ENCODE data around the gene FLNA. TPM values are rescaled to one million over a fixed set of nuclear protein-coding genes. Genes with fewer than 3 reads are reported as not detected.

FLNA gene
- total and polyA plus RNA-seq, 10 of the 15 experiments (the other 5 are each of a cell fraction or from before 2014, with no cell fraction given): 5.1 to 643 (median 171) TPM

GRCh38 chrX:154368630-154369448 is 5.6 kb downstream of the FLNA start (continued):
- TF ChIP-seq ZNF592 (IDR thresholded peaks at IDR 0.05) (no peak), SMAD5 (IDR thresholded peaks at IDR 0.05; ENCODE audit: low read depth) (no peak), IKZF1 (conservative IDR thresholded peaks at IDR 0.05) (peak; percentile 66; the same call in 1 of the 2 replicates), MEF2B (IDR thresholded peaks at IDR 0.05; ENCODE audit: partially characterized antibody, poor library complexity, severe bottlenecking) (peak; percentile 27), REST (IDR thresholded peaks at IDR 0.05; ENCODE audit: low read depth, low read length) (no peak), SMC3 (IDR thresholded peaks at IDR 0.05; ENCODE audit: borderline replicate concordance, low read length) (no peak), DPF2 (IDR thresholded peaks at IDR 0.05) (0 out of 2 replicates have a peak, but pooled peaks have one; percentile 47), POLR2AphosphoS2 (IDR thresholded peaks at IDR 0.05; ENCODE audit: low read depth, low read length) (no peak), NR2F1 (conservative IDR thresholded peaks at IDR 0.05) (peak; percentile 77), ZNF207 (IDR thresholded peaks at IDR 0.05; ENCODE audit: borderline replicate concordance) (no peak), E4F1 (IDR thresholded peaks at IDR 0.05; ENCODE audit: borderline replicate concordance, partially characterized antibody) (no peak)
- TF ChIP-seq, protein P1, sequence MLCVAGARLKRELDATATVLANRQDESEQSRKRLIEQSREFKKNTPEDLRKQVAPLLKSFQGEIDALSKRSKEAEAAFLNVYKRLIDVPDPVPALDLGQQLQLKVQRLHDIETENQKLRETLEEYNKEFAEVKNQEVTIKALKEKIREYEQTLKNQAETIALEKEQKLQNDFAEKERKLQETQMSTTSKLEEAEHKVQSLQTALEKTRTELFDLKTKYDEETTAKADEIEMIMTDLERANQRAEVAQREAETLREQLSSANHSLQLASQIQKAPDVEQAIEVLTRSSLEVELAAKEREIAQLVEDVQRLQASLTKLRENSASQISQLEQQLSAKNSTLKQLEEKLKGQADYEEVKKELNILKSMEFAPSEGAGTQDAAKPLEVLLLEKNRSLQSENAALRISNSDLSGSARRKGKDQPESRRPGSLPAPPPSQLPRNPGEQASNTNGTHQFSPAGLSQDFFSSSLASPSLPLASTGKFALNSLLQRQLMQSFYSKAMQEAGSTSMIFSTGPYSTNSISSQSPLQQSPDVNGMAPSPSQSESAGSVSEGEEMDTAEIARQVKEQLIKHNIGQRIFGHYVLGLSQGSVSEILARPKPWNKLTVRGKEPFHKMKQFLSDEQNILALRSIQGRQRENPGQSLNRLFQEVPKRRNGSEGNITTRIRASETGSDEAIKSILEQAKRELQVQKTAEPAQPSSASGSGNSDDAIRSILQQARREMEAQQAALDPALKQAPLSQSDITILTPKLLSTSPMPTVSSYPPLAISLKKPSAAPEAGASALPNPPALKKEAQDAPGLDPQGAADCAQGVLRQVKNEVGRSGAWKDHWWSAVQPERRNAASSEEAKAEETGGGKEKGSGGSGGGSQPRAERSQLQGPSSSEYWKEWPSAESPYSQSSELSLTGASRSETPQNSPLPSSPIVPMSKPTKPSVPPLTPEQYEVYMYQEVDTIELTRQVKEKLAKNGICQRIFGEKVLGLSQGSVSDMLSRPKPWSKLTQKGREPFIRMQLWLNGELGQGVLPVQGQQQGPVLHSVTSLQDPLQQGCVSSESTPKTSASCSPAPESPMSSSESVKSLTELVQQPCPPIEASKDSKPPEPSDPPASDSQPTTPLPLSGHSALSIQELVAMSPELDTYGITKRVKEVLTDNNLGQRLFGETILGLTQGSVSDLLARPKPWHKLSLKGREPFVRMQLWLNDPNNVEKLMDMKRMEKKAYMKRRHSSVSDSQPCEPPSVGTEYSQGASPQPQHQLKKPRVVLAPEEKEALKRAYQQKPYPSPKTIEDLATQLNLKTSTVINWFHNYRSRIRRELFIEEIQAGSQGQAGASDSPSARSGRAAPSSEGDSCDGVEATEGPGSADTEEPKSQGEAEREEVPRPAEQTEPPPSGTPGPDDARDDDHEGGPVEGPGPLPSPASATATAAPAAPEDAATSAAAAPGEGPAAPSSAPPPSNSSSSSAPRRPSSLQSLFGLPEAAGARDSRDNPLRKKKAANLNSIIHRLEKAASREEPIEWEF (IDR thresholded peaks at IDR 0.05; ENCODE audit: insufficient replicate concordance, low read depth, low read length): no peak

Data from GM12878 (cell line).